NAMALWA (cell line): ENCODE results near the gene DR1.
"Not testable (repeated sequence)": the region's sequence is repeated elsewhere in the genome, so short reads cannot be mapped to it uniquely, and the experiment has no call there.

Source experiments
- DNase-seq: peaks from one replicate; pipeline ENCODE4 v3.0.0-alpha.2; 2015; ENCODE audit warnings: low spot score

DR1 gene

DNA sequence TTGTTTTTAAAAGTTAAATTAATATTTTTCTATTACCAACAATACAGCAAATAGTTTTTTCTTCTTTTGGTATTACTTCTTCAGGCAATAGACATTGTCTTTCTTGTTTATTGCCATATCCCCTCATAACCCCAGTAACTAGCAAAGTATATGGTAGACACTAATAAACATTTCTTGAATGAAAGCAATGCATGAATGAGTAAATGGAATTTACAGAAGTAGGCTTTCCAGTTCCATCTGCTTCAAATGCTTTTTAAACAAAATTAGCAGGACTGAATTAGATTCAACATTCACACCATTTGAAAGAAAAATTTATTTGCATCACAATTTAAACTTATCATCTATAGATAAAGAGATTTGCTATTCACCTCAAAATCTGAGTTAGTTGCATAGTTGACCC, 5.6 kb upstream of the DR1 start:
- DNase-seq: no peak

DNA sequence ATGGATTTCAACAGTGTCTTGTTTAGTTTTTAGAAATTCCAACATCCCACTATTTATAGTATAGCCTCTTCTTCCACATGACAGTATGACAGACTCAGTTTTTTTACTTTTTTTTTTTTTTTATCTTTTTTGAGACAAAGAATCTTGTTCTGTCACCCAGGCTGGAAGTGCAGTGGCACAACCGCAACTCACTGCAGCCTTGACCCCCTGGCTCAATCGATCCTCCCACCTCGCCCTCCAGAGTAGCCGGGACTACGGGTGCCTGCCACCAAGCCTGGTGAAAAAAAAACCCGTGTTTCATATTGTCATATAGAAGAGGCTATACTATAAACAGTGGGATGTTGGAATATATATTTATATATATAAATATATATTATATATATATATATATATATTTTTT, 1.2 kb upstream of the DR1 start:
- DNase-seq: no peak

DNA sequence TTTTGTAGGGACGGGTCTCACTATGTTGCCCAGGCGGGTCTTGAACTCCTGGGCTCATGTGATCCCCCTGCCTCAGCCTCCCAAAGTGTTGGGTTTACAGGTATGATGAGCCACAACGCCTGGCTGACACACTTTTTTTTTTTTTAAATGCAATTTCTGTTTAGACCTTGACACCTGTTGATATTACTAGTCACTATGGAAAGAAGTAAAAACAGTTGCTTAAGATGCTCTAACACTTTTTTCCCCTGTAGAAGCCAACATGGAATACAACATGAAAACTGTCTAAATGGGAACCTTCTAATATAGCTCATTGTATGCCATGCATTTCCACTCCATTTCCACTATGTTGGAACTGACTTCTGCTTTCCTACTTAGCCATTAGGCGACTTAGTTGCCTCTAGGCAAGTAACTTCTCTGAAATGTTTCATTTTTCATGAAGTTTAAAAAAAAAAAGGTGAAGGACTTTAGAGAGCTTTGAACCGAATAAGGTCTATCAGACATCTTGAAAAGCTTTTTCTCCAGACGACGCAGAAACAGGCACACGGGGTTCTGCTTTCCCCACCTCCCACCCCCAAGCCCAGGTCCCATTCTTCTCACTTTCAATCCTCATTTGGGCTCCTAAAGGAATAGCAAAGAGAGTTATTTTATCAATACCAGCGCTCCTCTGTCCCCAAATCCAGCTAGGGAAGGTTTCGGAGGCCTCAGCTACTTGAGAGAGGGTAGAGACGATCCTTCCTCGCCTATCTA, 648 bp upstream of the DR1 start:
- DNase-seq: peak; percentile 60

DNA sequence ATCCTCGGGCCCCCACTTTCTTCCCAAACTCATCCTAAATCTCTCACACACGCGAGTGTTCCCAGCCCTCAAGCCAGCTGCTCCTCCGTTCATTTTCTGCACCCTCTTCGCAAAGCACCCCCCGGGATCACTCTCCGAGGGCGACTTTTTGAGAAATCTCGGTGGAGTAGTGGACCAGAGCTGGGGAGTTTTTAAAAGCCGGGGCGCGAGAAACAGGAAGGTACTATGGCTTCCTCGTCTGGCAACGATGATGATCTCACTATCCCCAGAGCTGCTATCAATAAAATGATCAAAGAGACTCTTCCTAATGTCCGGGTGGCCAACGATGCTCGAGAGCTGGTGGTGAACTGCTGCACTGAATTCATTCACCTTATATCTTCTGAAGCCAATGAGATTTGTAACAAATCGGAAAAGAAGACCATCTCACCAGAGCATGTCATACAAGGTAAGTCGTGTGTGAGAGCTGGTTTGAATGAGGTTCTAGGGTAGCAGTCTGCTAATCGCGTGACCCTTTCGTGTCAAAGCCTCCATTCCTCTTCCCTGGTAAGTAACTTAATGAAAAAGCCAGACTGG, 800 bp downstream of the DR1 start:
- peak; percentile 70 for DNase-seq

DNA sequence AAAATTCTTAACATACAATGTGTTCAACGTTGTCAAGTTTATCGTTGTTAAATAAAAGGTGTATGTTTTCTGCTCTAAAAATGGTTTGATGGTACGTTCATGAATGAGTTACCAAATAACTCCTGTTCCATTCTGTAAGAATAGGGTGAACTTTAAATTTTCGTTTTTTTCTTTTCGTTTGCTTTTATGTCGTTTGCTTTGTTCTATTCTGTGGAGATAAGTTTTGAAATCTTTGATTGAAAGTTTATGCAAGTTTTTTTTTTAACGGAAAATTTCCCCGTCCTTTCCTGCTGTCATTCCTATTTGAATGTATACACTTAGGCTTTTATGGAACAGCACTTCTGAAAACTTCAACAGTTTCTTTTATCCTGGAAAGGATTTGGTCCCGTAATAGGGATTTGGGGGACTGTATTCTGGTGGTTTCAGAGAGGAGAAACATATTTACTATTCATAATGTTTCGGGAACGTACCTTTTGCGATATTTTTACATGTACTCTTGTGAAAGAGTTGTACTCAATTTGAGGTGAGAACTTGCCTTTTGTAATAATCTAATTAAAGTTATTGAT, 1.7 kb downstream of the DR1 start:
- DNase-seq: no peak

DNA sequence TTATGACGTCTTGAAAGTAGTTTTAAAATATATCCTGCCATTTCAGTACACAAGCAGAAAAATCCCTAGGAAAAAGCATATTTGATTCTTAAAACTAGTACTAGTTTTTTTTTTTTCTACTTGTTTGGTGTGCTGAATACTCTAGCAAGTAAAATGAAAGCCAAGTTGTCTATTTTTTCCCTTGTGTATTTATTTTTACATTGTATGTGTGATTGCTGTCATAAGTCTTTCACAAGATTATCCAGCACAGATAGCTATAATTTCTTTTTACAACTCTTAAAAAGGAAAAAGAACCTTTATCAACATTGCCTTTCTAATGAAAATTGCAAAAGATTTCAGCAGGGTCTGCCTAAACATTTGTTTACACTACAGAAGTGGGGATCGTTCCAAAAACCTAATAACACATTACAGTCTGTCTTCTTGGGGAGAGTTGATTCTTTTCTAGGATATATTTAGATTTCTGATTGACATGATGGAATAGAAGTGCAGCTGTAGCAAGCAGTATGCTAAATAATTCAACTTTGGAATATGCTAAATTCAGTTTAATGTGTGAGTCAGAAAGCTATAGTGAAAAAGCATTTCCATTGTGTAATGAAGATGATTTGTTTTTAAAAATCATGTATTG, 2.5 kb downstream of the DR1 start:
- DNase-seq: peak; percentile 19

DNA sequence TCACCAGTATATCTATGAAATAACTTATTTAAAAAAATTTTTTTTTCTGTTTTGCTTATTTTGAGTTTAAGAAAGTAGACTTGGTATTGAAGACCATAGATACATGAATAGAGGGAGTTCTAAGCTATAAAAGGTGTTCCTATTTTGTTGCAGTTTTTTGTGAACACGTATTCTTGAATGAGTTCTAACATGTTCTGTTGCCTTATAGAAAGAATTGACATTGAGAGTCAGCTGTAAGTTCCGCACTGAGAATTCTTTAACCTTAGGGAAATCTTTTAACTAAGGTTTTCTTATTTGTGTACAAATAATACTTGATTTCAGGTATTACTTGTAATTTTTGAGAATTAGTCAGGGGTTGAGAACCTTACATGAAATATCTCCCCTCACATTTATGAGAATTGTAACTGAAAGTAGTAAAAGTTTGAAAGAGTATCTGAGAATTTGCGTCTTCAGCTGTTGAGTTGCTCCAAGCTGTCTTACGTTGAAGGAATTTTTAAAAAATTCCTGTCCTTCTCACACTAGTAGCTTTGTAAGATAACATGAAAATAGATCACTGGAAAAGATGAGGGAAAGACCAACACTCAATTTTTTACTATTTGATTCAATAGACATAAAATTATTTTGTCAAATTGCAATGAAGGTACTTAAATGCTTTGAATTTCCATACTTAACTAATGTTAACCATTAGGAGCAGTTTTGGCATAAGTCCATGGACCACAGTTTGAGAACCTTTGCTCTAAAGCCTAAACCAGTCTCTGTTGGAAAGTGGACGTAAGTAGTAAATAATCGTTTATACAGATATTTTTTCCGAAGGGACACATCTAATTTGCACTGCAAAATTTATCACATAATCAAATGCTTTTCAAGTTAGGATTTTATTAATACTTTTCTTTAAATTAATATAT, 3.8 kb downstream of the DR1 start:
- peak; percentile 17 for DNase-seq

DNA sequence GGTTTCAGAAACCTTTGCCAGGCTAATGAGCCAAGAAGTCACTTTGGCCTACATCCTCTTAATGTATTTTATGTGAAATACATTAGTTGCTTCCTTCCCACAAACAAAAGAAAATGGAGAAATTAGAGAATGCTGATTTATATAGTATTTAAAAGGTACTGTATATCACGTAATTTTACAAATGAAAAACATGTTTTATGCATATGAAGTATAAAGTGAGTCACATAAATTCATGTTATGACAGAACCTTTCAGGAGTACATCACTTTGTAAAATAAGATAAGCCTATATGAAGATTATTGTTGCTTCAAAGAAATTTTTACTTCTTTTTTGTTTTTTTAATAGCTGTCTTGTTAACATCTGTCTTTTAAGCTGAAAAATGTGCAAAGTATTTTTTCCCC, 4.6 kb downstream of the DR1 start:
- DNase-seq: no peak

DNA sequence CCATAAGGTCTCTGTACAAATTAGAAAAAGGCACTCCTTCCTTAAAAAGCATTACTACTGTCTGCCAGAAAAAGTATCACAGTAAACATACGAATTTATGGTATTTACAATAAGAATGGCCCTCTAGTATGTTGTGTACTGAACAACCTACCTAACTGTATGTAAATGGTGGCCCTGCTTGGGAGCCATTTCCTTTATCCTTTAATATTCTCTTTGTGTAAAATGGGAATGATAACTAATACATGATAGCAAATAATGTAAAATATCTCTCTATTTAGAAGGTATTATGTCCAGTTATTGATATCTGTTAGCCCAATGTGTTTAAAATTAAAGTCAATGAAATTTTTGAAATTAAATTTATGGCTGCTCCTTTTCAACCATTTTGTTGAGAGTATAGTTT, 5.2 kb downstream of the DR1 start:
- no peak for DNase-seq

DNA sequence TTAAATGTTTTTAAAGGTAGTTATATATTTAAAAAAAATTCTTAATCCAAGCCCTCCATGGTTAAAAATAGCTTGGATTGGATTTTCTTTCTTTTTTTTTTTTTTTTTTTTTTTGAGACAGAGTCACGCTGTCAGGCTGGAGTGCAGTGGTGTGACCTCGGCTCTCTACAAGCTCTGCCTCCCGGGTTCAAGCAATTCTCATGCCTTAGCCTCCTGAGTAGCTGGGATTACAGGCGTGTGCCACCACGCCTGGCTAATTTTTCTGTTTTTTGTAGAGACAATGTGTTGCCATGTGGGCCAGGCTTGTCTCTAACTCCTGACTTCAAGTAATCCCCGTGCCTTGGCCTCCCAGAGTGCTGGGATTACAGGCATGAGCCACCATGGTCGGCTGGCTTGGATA, 5.6 kb downstream of the DR1 start:
- DNase-seq: not testable (repeated sequence)

DNA sequence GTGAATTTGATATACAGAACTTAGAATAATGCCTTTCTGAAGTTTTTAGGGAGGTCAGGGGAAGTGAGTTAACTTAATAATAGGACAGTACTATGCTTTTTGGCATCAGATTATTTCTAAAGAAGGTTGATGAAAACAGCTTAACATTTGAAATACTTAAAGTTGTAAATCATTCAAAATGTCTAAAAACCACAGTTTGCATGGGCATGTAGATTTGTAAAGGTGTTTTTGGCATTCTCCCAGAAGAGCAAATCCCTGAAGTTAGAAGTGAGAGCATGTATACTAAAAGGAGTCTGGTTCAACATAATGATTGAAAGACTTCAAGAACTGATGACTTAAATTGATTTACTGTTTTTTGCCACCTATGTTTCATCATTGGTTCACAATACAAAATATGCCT, 6.7 kb downstream of the DR1 start:
- no peak for DNase-seq

DNA sequence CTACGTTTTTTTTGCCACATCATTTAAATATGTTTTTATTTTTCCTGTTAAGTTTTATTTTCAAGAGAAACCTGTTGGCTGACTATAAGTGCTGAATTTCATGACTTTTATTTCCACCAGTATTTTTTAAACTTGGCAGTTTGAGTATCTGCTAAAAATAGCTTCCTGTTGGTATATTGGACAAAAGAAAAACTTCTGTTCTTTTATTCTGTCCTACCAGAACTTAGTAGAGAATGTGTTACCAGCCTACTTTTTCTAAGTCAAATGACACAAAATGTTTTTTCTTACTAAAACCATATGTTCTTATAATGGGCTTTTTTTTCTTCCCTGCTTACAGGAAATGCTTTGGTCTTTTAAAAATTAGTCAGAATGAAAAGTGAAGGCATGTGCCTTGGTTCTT, 7.6 kb downstream of the DR1 start:
- DNase-seq: no peak

DNA sequence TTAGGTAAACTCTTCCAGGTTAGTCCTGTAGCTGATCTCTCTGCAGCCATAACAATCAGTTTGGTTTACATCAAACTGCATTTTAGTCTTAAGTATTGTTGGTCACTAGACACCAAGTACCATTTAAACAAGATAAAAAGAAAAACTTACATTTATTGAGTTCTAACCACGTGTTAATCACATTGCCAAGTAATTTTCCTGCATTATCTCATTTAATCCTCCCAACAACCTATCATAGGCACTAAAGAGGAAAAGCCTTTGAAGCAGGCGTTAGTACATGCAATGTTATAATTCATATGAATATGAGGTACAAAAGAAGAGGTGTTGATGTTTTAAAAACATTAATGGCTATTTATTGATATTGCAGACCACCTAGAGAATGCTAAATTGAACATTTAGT, 9.0 kb downstream of the DR1 start:
- DNase-seq: no peak

DNA sequence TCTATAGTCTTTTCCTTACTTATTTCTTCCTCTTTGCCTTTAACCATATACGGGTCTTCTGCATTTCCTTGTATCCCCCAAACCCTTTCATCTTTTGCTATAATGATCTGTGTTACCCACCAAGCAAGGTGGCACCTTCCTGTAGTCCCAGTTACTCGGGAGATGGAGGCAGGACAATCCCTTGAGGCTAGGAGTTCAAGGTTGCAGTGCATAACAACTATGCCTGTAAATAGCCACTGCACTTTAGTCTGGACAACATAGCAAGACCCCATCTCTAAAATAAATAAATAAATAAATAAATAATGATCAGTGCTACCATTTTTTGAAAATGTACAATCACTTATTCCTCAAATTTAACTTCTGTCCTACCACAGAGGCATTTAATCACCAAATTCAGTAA, 11.5 kb downstream of the DR1 start:
- no peak for DNase-seq

DNA sequence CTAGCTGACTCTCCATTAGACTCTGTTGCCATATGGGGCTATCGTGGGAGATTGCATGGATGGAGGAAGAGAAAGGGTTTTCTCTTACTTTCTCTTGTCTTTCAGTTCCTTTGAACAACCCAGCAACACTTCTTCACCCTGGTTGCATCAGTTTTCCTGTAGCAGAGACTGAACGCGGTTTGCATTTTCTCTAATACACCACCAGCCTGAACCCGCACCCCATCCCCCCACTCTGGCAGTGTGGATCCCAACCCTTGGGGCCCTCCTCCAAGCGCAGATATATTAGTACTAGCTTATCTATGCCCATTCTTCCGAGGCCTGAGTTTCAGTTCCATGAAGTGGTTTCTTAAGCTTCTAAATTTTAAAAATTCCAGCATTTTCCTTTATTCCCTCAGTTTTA, 12.6 kb downstream of the DR1 start:
- DNase-seq: no peak

DNA sequence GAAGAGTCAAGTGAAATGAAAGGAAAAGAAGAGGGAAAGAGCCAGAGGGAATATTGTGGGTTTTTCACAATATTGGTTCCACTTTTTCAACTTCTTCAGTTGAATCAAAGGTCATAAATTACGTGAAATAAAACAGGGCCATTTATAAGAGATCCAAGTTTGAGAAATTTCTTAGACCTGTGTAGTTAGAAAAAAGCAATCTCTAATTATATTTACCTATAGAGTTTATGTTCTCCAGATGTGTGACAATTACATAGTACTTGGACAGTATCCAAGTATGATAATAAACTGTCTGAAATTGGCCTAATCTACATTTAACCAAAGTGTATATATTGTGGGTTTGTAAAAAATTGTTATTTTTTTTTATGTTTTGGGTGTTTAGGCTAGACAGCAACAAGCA, 14.4 kb downstream of the DR1 start:
- no peak for DNase-seq

DNA sequence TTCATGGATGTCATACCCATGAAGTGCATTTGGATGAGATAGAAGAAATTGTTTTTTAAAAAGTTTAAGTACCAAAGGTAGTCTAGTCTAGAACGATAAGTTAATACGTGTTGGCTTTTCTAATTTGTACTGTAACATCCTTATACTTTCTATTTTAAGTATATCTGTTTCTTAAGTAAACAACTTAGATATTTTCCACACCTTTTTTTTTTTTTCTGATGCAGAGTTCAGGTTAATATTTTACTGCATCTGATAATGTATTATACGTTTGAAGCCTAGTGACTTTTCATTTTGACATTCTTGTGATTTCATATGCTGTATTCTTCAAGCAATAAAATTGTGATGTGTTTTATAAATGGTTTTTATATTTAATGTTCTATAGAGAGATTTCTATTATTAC, 16.5 kb downstream of the DR1 start:
- DNase-seq: no peak

DNA sequence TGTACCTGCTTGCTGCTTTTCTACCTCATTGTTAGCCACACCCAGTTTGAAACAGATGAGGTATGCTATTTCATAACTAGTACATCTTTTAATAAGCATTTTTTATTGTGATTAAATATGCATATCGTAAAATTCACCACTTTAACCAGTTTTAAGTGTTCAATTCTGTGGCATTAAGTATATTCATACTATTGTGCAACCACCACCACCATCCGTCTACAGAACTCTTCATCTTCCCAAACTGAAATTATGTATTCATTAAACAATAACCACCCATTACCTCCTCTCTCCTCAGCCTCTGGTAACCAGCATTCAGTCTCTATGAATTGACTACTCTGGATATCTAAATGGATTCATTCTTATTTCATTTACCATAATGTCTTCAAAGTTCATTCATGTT, 20.1 kb downstream of the DR1 start:
- no peak for DNase-seq

DNA sequence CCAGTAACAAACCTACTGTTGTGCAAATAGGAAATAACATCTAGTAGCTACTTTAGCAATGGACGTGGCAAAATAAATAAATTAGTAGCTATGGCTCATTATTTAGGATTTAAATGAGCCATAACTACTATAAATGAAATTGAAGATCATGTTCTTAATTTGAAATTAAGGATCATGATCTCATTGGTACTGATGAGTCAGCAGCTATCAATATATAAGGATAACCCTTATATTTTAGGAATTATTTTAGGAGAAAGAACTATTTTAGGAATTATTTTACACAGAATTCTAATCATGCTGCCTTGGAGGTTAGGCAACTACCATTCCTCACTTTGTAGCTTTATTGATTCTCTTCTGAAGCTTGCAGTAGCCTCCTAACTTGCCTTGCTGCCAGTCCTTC, 24.0 kb downstream of the DR1 start:
- no peak for DNase-seq

DNA sequence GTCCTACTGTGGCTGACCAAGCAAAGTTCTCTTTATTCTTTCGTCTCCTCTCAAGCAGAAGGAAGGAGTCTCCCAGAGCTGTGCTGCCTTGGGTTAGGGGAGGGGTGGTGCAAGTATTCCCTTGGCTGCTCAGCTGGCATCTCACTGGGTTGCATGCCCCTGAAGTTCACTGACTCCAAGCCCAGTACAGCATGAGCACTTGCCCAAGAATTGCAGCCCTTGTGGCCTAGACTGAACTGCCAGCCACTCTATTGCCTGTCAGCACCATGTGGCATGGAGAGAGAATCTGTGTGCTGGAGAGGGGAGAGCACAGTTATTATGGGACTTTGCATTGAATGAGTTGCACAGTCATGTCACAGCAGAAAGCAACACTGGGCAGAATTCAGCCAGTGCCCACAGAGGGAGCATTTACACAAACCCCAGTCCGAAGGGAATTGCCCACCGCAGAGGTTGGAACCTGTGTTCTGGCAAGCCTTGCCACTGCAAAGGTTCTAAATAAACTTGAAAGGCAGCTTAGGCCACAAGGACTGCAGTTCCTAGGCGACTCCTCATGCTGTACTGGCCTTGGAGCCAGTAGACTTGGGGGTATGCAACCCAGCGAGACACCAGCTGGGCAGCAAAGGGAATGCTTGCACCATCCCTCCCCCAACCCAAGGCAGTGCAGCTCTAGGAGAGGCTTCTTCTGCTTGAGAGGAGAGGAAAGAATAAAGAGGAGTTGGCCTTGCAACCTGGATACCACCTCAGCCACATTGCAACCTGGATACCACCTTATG, 28.8 kb downstream of the DR1 start:
- DNase-seq: no peak

DNA sequence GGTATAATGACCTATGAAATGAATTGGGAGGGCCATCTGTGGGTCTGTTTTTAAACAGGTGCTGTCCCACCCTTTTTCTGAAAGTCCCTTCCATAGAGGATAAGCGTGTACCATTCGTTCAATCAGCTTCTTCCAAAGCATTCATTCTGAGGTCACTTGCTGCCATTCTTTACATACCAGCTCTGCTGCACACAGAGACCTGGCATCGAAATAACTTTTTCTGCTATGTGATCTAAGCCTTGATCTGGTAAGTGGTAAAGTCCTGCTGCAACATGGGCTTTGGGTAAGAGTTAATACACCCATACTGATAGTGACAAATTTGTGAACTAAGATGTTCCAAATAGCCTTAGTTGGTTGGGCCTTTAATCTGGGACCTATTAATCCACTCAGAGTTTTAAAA, 38.9 kb downstream of the DR1 start:
- DNase-seq: no peak

DNA sequence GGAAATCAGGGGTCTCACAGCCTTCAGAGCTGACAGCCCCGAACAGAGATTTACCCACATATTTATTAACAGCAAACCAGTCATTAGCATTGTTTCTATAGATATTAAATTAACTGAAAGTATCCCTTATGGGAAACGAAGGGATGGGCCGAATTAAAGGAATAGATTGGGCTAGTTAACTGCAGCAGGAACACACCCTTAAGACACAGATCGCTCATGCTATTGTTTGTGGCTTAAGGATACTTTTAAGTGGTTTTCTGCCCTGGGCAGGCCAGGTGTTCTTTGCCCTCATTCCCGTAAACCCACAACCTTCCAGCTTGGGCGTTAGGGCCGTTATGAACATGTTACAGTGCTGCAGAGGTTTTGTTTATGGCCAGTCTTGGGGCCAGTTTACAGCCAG, 40.6 kb downstream of the DR1 start:
- not testable (repeated sequence) for DNase-seq
